Loucy (cell line): ENCODE measurements around the gene SEMA3F.

ENCODE experiments used
- EZH2phosphoT487 ChIP-seq: fragments of 200-600 bp; IDR thresholded peaks from 2 replicates; pipeline ENCODE4 v1.6.1; 2018; ENCODE audit warnings: antibody characterized with exemption, mild to moderate bottlenecking, moderate library complexity, borderline replicate concordance
- TF ChIP-seq, protein P1 (sequence below): fragments of 200-600 bp; sonication (generic); conservative IDR thresholded peaks from 2 replicates; pipeline ENCODE4 v1.5.1; 2014; ENCODE audit warnings: mild to moderate bottlenecking, antibody characterized with exemption, low read length

- TF ChIP-seq, protein P1, sequence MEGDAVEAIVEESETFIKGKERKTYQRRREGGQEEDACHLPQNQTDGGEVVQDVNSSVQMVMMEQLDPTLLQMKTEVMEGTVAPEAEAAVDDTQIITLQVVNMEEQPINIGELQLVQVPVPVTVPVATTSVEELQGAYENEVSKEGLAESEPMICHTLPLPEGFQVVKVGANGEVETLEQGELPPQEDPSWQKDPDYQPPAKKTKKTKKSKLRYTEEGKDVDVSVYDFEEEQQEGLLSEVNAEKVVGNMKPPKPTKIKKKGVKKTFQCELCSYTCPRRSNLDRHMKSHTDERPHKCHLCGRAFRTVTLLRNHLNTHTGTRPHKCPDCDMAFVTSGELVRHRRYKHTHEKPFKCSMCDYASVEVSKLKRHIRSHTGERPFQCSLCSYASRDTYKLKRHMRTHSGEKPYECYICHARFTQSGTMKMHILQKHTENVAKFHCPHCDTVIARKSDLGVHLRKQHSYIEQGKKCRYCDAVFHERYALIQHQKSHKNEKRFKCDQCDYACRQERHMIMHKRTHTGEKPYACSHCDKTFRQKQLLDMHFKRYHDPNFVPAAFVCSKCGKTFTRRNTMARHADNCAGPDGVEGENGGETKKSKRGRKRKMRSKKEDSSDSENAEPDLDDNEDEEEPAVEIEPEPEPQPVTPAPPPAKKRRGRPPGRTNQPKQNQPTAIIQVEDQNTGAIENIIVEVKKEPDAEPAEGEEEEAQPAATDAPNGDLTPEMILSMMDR, result no peak
- no peak for TF ChIP-seq EZH2phosphoT487
These were observed 63.3 kb downstream of the SEMA3F start for GRCh38 chr3:50218448-50218847.
